HG02943 (cell line): ENCODE results near the gene MED13L.

Experiments used
- ATAC-seq: cut with Tn5 transposase; IDR thresholded peaks from one replicate; pipeline ENCODE4 v1.9.1; 2021; ENCODE audit warnings: mild to moderate bottlenecking, low read depth, moderate library complexity; ENCODE audit not compliant: unreplicated experiment

MED13L gene

DNA sequence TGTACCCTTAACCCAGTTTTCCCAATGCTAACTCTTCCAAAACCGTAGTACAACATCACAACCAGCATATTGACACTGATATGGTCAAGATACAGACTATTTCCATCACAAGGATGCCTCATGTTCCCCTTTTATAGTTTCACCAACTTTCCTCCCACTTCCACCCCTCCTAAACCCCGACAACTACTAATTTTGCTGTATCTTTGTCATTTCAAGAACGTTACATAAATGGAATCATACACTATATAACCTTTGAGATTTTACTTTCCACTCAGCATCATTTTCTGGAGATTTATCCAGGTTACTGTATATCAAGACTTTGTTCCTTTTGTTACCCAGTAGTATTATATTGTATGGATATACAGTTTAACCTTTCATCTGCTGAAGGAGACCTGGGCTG, 88.9 kb downstream of the MED13L start:
- ATAC-seq: no peak

DNA sequence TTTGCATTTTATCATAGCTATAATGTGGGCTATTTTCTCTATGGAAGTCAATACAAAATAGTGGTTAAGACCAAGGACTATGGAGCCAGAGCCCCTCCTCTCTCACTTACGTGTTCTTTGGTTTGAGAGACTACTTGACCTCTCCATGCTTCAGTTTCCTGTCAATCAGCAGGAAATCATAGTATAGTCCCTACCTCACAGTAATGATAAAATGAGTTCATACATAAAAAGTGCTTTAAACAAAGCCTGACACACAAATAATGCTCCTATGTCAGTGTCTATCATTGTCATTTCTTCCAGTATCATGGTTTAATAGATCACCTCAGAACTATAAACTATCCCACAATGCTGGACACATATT, 90.4 kb downstream of the MED13L start:
- no peak for ATAC-seq

DNA sequence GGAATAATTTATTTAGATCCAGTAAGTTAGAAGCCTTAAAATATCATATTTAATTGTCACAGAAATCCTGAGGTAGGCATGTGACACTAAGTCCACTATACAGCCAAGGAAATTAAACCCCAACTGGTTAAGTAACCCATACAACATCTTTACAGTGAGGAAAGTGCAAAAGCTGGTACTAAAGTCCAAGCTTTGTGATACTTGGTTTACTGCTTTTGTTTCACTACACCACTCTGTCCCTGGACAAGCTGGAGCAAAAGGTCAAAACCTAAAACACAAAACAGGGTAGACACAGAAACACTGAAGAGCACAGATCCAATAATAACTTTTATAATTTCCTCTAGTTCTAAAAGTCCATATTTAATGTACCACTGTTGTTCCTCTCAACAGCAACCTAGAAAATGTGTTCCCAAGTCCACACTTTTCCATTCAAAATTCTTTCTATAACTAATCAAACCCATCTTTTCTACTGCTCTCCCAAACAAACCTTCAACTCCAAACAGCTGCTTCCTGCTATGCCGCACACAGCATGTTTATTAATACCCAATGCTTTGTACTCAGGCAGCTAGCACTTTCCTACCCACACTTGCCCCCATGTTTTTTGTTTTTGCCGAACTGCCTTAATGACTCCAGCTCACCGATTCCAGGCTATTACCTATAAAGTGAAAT, 90.9 kb downstream of the MED13L start:
- ATAC-seq: no peak

DNA sequence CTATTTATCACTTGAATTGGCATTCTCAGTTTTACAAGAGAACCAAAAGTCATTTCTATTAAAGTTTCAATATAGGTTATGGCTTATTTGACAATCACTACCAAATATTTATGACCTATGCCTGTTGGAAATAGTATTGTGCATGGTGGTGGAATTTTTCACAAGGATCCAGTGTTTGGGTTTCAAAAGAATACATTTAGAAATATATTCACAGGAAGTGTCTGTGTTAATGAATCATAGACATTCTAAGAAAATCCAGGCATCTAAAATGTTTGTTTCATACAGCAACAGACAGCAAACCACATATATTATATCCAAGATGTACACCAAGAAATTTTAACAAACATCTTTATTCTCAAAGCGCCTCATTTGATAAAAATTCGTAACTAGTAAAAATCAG, 92.7 kb downstream of the MED13L start:
- ATAC-seq: no peak

DNA sequence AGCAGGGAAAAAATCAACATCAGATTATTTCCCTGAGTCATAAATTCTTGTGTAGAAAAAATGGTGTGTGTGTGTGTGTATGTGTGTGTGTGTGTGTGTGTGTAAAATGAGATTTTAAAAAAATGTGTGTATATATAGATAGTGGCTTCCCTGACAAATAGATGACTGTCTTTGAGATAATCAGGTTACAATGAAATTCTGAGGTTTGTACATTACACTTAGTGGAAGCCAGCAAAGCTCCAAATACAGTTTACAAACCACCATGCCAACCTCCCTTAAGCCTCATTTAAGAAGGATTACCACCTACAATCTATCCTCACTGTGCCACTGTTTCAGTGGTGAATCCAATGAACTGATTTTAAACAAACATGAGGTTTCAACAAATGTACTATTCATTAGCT, 93.8 kb downstream of the MED13L start:
- no peak for ATAC-seq

DNA sequence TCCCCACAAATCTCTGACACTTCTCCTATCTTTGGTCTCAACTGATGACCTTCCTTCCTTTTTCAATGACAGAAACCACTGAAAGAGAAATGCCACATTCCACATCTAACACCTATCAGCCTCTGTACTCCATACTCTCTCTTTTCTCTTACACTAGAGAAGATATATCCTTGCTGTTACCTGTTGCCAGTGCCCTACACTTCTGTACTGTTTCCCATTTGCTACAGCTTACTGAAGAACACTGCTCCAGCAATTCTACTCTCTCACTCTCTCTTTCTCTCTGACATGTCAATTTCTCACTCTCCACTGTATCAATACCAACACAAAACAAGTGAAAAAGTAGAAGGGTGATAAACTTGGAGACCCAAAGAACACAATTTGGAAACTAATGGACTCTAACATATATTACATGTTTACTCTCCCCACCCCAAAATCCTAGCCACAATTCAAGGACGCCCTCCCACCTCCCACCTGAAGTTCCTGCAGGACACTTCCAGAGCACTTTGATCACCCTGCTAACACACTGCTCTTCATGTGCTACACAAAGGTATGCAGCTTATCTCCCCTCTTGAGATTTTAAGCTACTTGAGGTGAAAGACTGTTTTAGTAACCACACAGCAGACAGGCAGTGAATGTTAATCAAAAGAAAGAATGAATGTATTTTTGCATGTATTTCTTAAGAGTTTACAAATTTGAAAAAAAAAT, 95.0 kb downstream of the MED13L start:
- ATAC-seq: no peak

DNA sequence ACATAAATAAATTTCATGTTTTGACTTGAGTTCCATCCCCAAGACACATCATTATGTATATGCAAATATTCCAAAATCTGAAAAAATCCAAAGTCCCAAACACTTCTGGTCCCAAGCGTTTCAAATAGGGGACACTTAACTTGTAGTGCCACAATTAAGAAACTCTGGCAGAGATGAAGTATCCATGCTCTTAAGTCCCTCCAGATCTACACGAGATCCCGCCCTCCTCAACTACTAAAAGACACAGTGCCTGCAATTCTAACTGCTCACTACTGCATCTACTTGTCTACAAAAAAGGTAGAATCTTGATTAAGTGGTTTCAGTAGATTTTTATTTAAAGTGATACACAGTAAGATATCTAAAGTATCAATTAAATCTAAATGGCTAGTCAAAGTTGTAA, 97.0 kb downstream of the MED13L start:
- ATAC-seq: no peak

DNA sequence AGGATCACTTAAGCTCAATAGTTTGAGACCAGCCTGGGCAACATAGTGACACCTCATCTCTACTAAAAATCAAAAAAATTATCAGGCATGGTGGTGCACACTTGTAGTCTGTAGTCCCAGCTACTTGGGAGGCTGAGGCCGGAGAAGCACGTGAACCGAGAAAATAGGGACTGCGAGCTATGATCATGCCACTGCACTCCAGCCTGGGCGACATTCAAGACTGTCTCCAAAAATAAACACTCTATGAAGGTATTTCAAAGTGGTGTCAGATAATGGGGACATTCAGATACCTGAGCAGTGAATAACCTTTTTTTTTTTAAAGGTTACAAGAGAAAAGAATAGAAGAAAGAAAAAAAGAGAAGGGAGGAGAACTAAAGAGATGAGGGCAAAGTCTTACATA, 98.1 kb downstream of the MED13L start:
- no peak for ATAC-seq

DNA sequence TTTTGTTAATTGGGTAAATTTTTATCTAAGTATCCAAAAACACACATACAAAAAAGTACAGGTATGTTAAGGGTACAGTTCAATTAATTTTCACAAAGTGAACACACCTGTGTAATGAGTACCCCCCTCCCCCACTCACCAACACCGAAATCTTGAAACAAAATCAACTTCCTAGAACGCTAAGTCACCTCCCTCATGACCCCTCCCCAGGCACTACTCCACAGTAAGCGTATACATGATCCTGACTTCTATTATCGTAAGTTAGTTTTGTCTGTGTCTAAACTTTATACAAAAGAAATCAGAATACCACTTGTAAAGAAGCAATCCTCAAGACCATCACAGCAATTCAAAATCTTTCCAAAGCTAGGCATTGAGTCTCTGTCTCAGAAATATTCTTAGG, 100.5 kb downstream of the MED13L start:
- ATAC-seq: no peak

DNA sequence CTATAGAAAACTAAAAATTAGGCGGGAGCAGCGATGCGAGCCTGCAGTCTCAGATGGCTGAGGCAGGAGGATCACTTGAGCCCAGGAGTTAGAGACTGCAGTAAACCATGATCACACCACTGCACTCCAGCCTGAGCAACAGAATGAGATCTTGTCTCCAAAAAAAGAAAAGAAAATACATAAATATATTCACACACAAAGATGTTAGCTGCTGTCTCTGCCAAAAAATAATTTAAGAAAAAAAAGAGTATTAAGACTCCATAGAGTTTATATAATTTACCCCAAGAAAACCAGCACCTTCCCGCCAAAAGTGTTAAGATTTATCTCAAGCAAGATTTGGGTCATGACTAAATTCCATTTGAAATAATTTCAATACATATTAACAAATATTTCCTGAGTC, 102.6 kb downstream of the MED13L start:
- ATAC-seq: no peak

DNA sequence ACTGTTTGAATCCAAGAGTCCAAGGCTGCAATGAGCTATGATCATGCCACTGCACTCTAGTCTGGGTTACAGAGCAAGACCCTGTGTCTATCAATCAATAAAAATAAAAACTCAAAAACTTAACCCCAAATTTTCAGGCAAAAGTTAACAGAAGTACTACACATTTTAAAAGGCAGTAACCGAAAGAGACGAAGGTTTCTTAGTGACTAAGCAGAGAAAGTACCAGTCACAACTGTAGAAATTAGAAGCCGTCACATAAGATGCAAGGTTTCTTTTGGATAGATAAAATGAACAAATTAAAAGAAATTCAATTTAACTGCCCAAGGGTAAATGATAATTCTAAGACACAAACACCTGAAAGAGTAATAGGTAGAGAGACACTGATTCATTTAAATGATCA, 103.5 kb downstream of the MED13L start:
- ATAC-seq: no peak

DNA sequence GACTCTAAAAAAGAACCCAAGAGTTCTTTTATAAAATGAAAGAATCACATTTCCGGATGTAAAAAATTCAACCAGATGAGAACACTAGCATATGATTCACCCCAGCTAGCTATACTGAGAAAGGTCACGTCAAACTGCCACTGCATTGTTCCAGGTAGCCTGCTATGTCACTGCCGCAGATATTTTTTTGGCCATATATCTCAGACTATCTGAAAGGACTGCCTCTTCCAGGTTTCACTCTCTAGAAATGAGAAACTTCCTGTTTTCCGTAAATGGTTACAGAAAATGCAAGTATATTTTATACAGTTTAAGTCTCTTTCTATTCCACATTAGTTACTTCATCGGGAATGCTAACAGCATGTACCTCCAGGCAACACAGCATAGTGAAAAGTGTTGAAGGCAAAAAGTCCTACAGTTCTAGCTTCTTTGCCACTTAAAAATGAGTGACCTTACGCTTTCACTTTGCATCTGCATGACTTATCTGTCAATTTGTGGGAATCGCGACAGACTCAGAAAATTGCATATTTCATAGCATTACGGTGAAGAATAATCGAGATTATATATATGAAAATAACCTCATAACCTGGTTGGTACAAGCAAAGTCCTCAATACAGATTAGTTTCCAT, 105.2 kb downstream of the MED13L start:
- no peak for ATAC-seq

DNA sequence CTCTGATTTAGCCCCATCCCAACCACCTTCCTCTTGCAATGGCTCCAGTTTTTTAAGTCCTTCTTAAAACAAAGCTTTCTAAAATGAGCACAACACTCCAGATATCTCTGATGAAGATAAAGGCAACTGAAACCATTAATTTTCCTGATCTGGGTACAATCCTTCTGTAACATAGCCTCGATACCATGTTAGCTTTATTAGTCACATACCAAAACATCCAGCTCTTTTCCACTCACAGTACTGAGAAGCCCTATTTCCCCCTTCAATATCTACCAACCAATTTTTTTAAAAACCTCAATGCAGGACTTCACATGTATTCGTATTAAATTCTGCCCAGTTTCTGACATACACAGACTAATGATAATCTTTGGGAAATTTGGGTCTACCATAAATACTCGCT, 105.9 kb downstream of the MED13L start:
- no peak for ATAC-seq

DNA sequence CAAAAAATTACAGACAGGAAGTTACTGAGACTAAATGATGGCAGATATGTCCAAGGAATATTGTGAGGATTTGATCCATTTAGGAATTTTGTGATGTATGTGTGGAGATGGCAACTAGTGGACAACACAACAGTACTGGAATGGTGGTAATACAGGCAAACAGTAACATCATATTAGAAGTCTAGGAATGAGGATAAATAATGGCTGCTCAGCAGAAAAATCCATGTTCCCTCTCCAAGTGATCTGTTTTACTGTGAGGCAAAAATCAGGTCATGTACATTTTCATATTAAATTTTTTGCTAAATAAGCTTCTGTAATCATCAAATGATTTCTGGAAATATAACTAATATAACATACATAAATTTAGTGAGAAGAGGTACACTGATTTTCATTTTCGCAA, 108.4 kb downstream of the MED13L start:
- ATAC-seq: no peak

DNA sequence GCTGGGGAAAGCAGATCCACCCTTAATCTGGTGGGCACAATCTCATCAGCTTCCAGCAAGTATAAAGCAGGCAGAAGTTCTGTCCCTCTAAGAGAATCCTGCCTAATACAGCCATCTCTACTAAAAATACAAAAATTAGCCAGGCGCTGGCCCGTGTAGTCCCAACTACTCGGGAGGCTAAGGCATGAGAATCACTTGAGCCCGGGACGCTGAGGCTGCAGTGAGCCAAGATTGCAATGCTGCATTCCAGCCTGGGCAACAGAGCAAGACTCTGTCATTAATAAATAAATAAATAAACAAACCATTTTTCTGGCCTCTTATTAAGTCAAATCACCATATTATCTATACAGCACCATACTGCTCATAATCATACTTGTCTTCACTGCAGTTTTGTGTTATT, 111.2 kb downstream of the MED13L start:
- ATAC-seq: no peak

DNA sequence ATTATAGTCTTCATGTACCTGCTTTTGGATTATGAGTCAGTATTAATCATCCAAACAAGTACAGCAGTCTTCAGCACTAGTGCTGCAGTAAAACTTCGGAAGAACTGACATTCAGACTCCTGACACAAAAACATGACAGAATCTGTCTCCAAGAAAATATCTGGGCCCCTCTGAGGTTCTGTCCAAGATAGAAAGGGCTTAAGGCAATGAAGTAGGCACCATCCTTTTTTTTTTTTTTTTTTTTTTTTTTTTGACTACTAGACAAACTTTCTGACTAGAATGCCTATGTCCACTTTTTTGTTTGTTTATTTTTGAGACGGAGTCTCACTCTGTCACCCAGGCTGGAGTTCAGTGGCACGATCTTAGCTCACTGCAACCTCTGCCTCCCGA, 112.5 kb downstream of the MED13L start:
- no peak for ATAC-seq

DNA sequence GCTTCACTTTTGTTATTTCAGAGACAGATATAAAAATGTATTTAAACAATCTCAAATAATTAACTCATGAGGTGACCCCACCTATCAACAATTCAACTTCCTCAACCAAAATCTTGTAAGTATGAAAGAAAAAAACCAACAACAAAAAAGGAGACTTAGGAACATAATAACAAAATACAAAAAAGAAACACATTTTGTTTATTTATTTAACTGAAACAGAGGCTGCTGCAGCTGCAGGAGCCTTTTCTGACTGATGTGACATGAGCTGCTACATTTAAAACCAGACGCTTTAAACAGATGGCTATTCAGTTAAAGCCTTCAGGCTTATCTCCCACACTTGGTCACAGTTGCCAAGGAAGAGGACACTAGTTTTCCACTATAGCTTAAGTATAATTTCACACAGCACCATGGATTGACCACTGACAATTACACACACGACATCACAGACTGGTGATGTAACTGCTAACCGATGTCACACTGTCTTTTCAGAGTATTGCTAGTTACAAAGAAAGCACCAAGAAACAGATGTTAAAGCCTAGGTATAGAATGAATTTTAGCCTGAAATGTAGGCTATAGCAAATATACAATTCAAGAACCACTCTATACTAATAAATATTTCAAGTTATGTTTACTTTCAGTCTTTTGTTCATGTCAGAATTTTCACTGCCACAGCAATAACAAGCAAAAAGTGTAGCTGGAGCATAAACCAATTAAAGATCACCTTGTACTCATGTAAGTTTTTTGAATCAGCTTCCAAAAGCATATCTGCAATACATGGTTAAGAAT, 113.0 kb downstream of the MED13L start:
- no peak for ATAC-seq

DNA sequence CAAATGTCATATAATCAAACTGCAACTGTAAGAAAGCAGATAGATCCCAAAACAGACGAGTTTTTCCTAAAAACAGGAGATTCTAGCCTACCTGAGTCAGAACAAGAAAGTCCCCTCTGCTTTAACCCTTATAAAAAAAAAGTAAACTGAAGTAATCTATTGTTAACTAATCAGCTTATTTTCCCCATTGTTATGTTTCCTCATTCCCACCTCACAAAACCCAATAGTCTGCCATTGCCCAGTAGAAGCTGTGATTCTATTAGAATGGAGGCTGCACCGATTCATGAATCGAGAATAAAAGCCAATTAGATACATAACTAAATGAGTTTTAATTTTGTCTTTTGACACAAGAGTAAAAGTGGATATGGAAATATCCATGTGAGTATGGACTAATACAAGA, 115.4 kb downstream of the MED13L start:
- ATAC-seq: no peak

DNA sequence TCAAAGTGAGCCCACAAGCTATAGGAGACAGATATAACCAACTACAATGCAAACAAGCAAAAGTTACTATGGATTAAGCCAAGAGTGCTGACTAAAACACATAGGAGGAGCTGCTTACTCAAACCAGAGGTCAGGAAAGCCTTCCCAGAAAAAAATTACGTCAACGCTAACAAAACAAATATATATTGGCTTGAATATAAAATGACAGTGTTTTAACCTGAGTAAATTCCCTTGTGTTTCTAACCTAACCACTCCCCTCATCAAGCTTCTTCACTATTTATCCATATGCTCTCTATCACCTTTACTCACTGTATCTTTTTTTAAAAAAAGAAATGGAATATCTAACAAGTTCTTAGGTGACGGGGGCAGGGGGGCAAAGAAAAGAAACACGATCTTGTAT, 115.9 kb downstream of the MED13L start:
- no peak for ATAC-seq

DNA sequence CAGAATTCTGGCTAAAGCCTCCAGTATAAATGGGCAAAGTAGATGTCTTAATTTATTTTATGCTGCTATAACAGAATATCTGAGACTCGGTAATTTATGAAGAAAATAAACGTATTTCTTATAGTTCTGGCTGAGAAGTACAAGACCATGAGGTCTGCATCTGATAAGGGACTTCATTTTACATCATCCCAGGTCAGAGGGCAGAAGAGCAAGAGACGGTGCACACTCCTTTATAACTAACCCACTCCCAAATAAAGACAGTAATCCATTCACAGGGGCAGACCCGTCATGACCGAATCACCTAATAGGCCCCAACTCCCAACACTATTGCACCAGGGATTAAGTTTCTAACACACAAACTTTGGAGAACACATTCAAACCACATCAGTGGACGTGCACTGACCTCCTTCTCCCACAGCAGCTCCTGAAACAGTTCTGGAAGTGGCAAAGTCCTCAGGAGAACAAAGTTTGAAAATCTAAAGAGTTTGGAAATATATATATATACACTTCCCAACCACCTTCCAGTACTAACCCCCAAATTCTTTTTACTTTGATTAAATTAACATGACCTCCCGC, 116.5 kb downstream of the MED13L start:
- no peak for ATAC-seq

DNA sequence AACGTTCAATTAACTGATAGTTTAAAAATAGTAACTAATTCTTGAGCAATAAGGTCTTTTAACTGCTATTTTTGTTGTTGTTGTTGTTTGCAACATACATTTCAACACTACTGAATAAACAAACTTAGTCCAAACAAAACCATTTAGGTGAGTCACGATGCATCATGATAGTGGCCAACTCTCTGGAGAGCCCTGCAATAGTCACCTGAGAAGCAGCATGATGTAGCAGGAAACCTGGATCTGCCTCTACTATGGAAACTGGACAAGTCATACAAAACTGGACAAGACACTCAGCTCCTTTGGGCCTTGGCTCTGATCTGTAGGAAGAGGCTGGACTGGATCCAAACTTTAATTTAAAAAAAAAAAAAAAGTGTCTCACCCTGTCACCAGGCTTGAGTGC, 117.3 kb downstream of the MED13L start:
- no peak for ATAC-seq
